GM06990 (cell line): ENCODE results near the gene SEC11A.
A peak's percentile ranks its signal among the peaks of the same experiment; 100 is the strongest.

Source experiments
- DNase-seq: peaks from one replicate; pipeline ENCODE4 v3.0.0-alpha.2; 2011; ENCODE audit not compliant: insufficient read length; ENCODE audit errors: extremely low read depth
- H3K27me3 ChIP-seq: replicated peaks from 2 replicates; pipeline ENCODE4 v1.6.0; 2011; ENCODE audit warnings: low read length; ENCODE audit not compliant: control insufficient read depth, insufficient read depth
- H3K36me3 ChIP-seq: 2 replicates; pipeline ENCODE4 v1.5.1; 2011; ENCODE audit warnings: low read length; ENCODE audit not compliant: control insufficient read depth, insufficient read depth
- H3K4me3 ChIP-seq: replicated peaks from 2 replicates; pipeline ENCODE4 v1.5.1; 2011; ENCODE audit warnings: low read depth, mild to moderate bottlenecking, control low read depth, low read length
- TF ChIP-seq, protein P1 (sequence below): IDR thresholded peaks from 2 replicates; pipeline ENCODE4 v1.5.1; 2011; ENCODE audit warnings: low read length, control low read depth, mild to moderate bottlenecking, inconsistent platforms; ENCODE audit not compliant: insufficient read depth, poor library complexity, severe bottlenecking

SEC11A gene

DNA sequence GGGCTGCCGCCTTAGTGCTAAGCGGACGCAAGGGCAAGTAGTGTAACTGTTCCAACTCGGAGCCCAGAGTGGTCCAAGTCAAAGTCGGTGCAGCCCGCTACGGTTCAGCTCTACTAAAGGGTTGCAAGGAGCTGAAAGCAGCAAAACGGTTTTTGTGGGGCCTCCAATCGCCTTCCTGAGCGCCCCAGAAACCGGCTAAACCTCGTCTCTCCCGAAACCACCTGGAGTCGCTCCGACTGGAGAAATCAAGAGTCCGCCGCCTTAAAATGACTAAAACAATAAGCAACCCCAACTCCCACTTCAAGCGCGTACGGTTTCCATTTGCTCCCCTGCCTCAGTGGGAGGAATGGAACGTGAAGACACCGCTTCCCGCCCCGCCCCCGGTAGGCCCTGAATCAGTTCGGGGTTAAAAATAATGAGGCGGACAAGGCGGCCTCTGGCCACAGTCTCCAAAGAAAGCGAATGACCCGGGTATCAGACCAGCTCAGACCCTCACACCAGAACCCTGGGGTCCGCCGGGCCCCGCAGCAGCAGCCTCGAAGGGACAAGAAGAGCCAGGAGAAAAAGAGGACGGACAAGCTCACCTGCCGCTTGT is 401 bp downstream of the SEC11A start:
- Histone ChIP-seq H3K4me3 (peak overlapping the region; percentile 74), H3K36me3 (peaks cover 4% of the 10 kb centered on the region), H3K27me3 (no peaks in the 10 kb centered on the region)
- TF ChIP-seq, protein P1, sequence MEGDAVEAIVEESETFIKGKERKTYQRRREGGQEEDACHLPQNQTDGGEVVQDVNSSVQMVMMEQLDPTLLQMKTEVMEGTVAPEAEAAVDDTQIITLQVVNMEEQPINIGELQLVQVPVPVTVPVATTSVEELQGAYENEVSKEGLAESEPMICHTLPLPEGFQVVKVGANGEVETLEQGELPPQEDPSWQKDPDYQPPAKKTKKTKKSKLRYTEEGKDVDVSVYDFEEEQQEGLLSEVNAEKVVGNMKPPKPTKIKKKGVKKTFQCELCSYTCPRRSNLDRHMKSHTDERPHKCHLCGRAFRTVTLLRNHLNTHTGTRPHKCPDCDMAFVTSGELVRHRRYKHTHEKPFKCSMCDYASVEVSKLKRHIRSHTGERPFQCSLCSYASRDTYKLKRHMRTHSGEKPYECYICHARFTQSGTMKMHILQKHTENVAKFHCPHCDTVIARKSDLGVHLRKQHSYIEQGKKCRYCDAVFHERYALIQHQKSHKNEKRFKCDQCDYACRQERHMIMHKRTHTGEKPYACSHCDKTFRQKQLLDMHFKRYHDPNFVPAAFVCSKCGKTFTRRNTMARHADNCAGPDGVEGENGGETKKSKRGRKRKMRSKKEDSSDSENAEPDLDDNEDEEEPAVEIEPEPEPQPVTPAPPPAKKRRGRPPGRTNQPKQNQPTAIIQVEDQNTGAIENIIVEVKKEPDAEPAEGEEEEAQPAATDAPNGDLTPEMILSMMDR, result no peak
- no peak for DNase-seq

DNA sequence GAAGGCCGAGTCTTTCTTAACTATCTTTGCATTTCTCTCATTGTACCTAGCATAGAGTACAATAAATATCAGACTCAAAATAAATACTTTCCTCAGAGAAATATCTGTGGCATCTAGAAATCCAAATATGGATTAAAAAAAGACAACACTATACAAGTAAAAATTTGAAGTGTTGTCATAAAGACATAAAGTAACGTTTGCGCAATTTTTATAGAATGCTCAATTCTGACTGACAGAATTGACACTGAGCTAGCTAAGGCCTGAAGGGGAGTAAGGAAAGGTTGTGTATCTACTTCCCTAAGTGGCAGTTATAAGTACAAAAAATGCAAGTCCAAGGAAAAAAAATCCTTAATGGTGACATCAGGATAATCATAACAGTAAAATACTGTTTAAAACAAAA is 1.1 kb downstream of the SEC11A start:
- TF ChIP-seq, protein P1, result no peak
- Histone ChIP-seq H3K27me3 (no peaks in the 10 kb centered on the region), H3K4me3 (peak overlapping the region; percentile 74), H3K36me3 (peaks cover 4% of the 10 kb centered on the region)
- DNase-seq, result no peak

DNA sequence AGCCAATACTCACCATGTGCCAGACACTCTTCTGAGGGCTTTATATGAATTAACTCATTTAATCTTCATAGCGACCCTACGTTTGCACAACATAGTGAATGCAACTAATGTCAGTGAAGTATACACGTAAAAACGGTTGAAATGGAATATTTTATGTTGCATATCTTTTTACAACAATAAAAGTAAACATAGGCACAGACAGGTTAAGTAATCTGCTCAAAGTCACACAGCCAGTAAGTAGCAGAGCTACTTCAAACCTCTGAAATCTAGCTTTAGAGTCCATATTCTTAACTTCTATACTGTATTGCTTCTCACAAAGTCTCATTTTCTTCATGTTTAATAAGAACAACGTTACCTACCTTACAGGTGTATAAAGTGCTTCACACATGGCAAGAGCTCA is 1.6 kb downstream of the SEC11A start:
- Histone ChIP-seq H3K27me3 (no peaks in the 10 kb centered on the region), H3K36me3 (peaks cover 4% of the 10 kb centered on the region), H3K4me3 (peak overlapping the region; percentile 74)
- no peak for DNase-seq
- TF ChIP-seq, protein P1, result no peak

DNA sequence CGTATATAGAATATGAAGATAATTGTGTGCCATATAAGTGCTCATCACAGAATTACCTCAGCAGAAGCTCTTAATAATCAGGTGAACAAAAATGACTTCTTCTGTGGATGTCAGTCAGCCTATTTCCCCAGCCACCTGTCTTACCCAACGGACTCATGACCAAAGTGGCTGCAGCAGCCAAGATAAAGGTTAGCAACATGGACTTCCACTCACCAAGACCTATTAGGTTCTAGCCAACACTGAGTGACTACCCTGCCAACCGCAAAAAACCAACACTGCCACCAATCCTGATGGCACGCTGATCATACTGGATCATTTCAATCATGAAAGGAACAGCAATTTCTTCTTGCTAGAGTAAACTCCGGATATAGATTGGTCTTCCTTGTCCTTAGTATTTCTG is 12.1 kb downstream of the SEC11A start:
- TF ChIP-seq, protein P1, result no peak
- H3K36me3 ChIP-seq, result peaks cover 3% of the 10 kb centered on the region

DNA sequence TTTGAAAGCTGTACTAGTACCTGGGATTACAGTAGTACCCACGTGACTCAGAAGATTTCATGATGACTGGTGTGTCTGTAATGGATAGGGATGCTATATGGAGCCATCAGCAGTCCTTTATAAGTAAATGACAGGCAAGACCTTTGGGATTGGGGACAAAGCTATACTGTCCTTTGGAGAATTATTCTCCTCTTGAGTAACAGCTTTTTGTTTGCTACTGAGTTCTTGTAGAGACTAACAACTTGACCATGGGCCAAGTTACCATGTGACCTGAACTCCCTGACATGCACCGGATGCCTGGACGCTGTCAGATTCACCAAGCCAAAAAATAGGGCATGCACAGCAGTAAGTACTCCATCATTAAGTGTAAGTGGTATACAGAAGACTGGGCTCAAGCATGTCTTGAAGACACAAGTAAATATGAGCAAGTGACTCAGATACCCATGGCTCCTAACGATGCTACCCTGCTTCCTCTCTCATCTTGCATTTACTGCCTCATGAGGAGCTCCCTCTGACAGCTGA is 12.9 kb downstream of the SEC11A start:
- no peaks in the 10 kb centered on the region for H3K27me3 ChIP-seq
- TF ChIP-seq, protein P1, result no peak
- DNase-seq, result no peak
- H3K36me3 ChIP-seq, result peaks cover 2% of the 10 kb centered on the region
- H3K4me3 ChIP-seq, result no peak overlapping the region

More for the DNA sequence above, 12.1 kb downstream of the SEC11A start:
- no peak for DNase-seq
- Histone ChIP-seq H3K27me3 (no peaks in the 10 kb centered on the region), H3K4me3 (no peak overlapping the region)
